Activated T-cell treated with anti-CD3 and anti-CD28 coated beads, Interleukin-2, amount 50 U/mL, for 48 hours (primary cell): Measurements from ENCODE around the gene KRT32.

Experiments
- DNase-seq, 2 experiments: peaks; one replicate each; pipeline ENCODE4 v3.0.0-alpha.2; 2020

The KRT32 gene

DNA sequence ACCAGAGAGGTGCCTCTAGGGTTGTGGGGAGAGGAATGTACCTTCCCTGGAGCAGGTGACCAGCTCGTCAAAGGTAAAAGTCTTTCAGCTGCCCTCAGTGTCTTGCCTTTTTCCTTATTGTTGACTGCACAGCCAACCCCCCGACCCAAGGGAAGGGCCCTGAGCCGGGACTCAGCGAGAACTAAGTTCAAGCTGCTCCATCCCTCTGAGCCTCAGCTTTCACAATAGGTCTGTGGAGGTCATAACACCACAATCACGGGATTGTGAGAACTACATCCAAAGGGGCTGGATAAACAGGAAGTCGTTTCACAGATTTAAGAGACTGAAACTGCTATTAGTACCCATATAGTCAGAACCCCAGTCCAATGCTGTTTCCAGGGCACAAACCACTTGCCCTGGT lies 25.2 kb upstream of the KRT32 start:
- DNase-seq, result no peak

DNA sequence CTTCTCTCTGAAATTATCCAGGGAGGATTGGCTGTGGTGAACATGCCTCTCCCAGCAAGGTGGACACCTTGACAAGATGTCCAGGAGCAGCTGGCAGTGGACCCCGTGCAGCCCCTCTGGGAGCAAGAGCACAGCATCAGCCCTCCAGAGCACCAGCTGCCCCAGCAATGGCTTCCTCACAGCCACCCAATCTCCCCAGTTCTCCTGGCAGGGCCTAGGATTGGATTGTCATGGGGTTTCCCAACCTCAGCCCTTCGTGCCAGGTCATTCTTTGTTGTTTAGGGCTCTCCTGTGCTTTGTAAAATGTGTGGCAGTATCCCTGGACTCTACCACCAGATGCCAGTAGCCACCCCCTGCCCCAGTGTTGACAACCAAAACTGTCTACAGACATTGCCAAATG lies 24.3 kb upstream of the KRT32 start:
- no peak for DNase-seq

DNA sequence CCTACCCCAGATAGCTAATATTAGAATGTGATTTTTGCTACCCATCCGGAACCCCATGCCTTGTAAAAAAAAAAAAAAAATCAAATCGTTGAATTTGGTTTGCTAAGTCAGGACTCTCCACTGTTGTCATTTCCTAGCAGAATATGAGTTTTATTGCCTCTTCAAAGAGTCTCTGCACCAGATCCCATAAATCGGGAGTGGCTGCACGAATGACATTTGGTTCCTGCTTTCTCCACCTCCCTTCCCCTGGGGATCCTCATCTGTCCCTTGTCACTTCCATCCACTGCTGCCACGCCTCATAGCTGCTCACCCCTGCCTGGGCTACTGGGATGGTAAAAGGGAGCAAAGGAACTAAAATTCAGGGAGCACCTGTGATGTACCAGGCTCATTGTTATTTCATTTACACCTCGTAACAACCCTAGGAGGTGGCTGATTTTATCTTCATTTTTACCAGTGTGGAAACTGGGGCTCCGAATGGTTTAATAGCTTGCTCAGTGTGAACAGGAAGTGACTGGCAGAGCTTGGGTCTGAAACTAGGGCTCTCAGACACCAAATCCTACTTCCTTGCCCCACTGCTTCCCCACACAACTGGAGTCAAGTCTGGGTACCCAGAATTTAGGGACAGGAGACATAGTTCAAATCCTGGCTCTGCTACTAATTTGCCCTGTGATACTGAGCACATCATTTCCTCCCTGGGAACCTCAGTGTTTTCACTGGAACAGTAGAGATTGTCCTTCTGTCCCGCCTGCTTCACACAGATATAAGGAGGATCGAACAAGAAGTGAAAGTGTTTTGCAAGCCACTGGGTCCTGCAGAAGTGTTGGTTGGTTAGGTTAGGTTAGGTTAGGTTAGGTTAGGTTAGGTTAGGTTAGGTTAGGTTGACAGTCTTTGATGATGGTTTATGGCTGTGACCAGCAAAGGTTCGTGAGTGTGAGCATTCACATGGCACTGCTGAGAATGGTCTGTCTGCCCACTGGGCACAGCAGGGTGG lies 23.1 kb upstream of the KRT32 start:
- no peak for DNase-seq

DNA sequence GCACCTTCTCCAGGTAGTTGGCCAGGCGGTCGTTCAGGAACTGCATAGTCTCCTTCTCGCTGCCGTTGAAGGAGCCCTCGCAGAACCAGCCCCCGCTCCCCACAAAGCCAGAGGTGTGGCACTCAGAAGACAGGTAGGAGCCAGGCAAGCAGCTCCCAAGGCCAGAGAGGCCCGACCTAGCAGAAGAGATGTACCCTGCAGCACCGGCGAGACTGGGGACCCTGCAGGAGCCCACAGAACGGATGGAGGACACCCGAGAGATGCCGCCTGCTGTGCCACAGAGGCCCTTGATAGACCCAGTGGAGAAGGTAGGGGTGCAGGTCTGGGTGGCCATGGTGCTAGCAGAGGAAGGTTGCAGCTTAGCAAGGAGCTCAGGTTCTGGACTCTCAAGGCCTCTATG lies 22.3 kb upstream of the KRT32 start, which contains the start of gene KRT36:
TSS of gene KRT36 (minus strand) at position 380 of the 400 bp plus-strand sequence. CDS start at position 334, 46 bp downstream.
- no peak for DNase-seq

DNA sequence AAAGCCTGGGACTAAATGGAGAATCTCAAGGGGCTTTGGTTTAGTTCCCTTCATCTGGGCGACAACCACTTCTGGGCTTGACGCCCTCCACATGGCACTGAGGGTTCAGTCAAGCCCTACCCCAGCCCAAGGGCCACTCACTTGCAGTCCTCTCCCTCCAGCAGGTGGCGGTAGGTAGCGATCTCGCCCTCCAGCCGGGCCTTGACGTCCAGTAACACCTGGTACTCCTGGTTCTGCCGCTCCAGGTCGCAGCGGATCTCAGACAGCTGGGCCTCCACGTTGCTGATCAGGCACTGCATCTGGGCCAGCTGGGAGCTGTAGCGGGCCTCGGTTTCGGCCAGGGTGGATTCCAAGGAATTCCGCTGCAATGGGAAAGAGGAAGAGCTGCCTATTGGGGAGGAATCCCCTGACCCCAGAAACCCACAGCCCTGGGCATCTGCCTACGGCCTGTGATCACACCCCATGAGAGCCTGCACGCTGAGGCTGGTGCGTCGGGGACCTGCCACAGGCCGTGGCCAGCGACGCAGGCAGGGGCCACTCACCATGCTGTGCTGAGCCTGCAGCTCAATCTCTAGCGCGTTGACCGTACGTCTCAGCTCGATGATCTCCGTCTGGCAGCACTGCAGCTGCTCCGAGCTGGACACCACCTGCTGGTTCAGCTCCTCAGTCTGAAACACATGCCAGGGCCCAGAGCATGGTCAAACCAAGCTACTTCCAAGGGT lies 19.8 kb upstream of the KRT32 start:
- peak; percentile 70 for DNase-seq

DNA sequence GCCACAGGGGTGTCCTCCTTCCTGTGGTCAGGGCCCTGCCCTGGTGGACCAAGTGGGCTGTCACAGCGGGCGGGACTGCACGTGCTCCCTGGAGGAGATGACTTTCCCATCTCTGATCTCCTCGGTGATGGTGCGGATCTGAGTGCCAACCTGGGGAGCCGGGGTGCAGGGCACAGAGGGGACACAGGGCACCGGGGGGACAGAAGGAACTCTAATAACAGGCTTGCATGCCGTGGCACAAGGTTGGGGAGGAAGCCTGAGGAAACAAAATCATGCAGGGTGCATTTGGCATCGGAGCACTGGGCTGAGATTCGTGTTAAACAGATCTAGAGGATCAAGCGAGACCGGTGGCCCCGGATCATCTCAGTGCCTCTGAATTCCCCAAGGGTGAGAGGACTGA lies 19.1 kb upstream of the KRT32 start:
- DNase-seq, result no peak

DNA sequence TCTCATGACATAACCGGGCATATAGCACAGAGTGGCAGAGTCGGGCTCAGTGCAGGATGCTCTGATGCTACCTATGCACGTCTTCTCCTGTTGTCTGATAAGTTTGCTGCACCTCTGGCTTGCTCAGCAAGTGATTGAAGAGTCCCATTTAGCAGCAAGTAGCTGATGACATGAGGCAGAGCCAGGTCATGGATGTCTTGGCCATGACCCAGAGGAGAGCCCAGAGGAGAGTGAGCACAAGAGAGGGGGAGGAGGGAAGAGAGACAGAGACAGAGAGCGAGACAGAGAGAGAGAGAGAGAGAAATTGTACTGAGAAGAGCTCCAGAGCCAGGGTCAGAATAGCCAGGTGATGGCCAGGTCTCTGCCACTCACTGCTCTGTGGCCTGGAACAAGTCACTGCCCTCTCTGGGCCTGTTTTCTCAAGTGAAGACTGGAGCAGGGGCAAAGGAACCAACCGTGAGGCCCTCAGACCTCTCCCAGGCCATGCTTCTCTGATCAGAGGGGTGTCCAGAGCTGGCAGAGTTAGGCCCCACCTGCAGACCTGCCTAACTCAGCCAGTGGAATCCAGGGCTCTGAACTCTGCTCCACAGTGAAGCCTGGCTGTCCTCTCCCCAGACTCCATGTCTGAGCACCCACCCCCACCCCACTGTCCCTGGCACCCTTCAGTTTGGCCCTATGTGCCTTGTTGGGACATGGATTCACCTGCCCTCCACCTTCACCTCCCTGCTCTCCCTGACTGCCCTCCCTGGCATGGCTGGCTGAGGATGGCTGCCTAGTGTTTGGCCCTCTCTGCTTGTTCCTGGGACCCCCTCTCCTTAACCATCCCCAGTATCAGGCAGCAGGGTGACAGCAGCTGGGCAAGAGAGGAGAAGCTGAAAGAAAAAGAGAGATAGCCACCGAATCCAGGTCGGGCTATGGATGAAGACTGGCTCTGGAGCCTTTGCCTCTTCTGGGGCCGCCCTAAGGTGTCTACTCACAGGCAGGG lies 18.0 kb upstream of the KRT32 start:
- no peak for DNase-seq

DNA sequence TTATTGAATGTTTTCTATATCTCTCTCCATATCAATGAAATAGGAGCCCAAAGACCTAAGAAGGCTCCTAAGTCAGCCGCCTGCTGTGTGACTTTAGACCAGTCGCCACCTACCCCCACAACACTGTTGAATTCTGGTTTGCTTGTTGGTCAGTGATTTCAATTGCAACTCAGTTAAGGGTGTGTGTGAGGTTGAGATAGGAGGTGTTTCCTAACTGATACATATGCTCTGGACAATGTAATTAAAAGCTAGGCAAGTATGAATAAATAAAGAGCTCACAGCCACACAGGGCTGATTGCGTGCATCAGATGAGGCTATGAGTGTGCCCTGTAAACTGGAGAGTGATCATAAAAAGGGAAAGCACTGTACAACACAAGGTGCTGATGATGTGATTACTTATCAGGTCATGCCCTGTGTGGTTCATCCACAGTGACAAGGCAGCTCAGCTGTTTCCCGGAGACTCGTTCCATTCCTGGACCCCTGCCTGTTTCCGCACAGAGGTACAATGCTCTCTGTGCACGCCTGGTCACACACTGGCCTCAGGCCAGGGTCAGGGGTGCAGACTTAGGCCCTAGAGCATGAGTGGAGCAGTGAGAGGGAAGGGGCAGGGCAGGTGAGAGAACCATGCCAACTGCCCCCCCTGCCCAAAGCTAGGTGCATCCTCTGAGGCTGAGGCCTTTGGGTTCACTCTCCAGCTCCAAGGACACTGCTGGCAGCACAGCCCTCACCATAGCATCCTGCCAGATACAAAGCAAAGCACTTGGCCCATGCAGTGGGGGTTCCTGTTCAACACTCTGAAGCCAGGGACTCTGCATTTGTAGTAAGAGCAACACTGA lies 17.0 kb upstream of the KRT32 start:
- DNase-seq, result no peak

DNA sequence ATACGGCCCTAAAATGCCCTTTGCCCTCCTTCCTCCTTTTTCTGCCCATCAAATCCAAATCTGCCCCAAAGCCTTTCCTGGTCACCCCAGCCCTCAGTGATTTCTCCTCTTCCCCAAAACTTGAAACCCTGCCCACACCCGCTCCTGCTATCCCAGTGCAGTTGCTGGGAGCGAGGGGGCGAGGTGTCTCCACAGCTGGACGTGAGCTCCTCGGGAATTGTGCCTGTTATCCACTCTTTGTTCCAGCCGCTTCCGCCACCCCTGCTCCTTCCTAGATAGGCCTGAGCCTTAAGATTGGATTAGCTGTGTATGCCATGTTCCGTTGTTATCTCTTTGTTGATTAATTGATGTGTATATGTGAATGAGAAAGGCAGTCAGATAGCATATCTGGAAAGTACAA lies 16.3 kb upstream of the KRT32 start:
- DNase-seq, result no peak

DNA sequence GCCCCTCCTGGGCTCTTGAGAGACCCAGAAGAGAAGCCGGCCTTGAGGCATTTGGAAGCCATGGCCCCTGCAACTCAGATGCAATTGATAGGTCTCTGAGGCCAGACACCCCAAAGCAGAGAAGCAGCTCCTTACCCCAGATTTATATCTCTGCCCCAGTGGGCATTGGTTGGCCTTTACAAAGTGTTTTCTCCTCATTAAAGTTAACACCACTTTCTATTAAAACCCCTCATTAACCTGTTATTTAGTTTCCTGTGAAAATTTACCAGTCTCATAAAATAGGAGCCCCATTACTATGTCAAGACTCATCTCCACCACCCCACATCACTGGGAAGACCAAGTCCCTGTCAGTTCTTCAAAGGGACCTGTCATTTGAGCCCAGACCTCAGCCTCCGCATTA lies 13.8 kb upstream of the KRT32 start, which contains the start of gene KRT35:
TSS of gene KRT35 (minus strand) at position 116 of the 400 bp plus-strand sequence. CDS start at position 62, 54 bp downstream.
- DNase-seq, result no peak

DNA sequence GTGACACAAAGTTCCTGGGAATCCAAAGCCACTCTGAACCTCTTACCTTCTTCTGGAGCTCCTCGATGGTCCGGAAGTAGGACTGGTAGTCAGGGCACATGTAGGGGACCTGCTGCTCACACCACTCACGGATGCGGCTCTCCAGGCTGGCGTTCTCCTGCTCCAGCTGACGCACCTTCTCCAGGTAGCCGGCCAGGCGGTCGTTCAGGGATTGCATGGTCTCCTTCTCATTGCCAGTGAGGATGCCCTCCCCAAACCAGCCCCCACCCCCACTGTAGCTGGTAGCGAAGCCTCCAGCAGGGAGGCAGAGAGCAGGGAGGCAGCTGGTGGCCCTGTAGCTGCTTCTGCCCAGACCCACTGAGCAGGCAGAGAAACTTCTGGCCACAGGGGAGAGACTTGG lies 13.4 kb upstream of the KRT32 start:
- DNase-seq, result no peak

DNA sequence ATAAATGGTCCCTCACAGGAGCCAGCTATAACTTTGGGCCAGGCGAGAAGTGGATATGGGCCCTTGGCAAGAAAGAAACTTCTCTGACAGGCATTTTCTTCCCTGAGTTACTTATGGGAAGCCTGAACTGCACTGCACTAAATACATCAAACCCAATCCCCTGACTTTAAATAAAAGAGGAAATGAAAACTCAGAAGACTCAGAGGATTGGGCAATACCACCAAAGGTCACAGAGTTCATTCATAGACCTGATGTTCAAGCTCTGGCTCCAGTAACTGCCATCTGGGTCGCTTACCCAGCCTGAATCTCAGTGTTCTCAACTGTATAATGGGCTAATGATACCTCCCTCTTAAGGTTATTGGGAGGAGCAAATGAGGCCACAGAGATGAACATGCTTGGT lies 12.9 kb upstream of the KRT32 start:
- no peak for DNase-seq

DNA sequence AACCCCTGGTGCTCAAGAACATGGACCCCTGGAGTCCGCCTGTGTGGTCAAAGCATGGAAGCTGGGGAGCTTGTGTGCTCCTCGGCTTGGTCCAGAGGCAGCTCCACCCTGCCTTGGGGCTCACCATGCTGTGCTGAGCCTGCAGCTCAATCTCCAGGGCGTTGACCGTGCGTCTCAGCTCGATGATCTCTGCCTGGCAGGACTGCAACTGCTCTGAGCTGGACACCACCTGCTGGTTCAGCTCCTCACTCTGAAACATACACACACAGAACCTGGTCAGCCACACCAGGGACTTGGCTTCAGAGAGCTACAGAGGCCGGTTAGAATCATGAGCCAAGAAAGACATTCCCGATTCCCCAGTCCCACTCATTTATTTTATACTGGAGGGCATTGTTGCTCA lies 11.1 kb upstream of the KRT32 start:
- DNase-seq, result no peak

DNA sequence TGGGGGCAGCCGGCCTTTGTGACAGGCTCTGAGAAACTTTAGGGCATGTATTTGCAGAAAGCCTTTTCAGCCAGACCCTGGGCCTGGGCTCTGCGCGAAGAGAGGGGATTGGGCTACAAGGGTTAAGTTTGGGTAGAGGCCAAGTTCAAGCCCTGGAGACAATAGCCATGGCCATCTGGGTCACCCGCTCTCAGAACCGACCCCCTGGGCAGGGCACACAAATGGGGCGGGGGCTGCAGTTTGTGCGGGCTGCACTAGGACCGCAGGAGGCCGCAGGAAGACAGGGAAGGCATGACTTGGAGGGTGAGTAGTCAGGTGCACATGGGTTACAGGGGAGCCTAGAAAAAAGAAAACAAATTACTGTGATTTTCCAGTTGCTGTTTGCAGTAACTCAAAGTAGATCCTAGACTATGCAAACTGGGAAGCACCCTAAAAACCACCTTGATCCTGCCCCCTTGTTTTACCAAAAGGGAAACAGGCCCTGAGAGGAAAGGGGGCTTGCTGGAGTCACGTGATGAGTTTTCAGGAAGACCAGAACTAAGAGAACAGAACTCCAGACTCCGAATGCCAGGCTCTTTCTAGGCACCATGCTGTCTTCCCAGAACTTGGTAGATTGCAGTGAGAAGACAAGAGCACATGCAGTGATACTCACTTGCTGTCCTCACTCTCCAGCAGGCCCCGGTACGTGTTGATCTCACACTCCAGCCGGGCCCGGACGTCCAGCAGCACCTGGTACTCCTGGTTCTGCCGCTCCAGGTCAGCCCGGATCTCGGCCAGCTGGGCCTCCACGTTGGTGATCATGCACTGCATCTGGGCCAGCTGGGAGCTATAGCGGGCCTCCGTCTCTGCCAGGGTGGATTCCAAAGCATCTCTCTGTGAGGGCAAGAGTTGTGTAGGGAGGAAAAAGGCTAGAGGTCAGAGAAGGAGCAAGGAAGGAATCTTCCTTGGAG lies 10.0 kb upstream of the KRT32 start:
- DNase-seq, result no peak

DNA sequence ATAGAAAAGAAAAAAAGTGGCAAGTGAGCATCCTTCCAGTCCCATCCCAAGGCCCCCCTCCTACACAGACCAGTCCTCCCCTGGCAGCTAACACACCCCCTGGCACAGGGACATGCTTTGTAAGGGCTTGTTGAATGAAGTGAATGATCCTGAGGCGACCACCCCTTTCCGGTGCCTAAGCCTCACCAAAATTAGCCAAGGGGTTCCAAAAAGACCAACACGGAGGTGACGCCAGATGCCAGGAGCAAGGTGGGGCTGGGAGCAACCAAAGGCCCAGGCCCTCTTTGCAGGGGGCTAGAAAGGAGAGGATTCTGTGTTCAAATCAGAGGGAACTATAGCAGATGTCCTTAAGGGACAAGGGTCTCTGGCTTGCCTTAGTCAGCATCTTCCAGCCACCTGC lies 8.2 kb upstream of the KRT32 start:
- DNase-seq, result no peak

DNA sequence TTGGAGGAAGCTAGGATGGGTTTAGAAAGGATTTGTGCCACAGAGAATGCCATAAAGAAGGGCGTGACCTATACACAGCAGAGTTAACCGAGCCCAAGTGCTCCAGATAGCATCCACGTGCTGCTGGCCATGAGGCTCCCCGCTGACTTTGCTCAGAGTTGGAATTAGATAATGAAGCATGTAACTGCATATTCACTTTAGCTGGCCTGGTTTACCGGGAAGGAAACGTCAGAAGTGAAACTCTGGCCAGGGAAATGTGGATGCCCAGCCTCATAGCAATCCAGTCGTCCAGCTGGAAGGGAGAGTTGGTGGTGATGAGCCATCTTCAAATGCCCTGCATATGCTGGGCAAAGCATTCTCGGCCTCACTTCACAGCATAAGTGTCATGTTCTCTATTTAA lies 7.7 kb upstream of the KRT32 start:
- no peak for DNase-seq

DNA sequence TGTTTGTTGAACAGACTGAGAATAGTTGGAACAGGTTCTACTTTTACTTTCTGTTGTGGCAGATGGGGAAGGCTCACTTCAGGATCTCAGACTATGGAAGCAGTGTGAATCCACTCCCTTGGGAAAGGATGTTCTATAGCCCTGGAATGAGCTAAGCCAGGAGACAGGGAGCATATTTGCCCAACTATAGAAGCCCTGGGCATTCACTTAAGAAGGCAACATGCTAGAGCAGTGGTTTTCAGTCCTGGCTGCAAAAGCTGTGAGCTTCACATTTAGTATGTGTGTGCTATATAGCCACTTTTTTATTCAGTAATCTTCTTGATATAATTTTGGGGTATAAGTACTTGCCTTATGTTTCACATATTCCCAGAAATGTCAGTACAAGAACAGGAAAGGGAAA lies 1.2 kb upstream of the KRT32 start:
- no peak for DNase-seq

DNA sequence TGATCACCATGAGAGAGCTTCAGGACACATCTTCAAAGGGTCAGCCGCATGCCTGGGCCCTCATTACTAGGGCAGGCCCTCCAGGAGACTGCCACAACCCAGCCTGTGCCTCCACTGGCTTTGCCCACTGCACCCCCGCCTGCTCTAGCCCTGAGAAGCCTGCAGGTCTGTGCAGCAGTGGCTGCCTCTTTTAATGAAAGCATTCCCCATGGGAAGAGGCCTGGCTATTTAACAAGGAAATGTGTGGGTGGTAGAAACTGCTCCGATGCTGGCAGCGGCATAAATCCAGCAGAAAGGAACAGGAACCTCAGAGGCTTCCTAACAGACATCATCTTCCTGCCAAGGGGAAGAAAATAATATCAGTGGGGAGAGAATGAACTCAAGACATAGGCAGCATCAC lies 375 bp upstream of the KRT32 start:
- DNase-seq, result no peak

DNA sequence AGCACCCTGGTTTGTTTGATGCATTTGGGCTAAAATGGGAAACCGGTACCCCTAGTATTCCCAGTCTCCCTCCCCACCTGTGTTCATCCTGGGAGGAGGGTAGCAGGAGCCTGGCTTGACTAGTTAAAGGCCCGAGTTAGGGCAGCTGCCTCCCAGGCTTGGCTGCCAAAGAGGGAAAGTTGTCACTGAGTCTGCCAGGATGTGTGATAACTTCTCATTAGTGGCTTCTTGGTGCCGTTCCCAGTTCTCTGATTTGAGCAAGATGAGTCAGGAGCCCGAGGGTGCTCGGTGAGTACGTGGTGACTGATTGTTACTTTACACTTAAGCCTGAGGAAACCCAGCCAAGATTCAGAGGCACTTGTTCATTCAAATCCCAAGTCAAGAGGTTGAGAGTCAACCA lies 2.5 kb downstream of the KRT32 start:
- no peak for DNase-seq

DNA sequence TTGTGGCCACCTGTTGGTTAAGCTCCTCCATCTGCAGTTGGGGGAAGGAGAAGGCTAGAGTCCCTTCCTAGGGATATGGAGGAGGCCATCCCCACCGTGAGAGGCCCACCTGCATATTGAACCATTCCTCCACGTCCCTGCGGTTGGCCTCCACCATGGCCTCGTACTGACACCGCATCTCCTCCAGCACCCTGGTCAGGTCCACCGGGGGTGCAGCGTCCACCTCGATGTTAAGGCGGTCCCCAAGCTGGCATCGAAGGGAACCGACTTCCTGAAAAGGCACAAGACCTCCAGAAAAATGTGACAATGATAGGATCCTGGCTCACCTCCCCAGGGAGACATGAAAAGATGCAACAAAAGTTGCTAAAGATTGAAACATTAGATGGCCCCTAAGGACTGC lies 3.0 kb downstream of the KRT32 start:
- no peak for DNase-seq

DNA sequence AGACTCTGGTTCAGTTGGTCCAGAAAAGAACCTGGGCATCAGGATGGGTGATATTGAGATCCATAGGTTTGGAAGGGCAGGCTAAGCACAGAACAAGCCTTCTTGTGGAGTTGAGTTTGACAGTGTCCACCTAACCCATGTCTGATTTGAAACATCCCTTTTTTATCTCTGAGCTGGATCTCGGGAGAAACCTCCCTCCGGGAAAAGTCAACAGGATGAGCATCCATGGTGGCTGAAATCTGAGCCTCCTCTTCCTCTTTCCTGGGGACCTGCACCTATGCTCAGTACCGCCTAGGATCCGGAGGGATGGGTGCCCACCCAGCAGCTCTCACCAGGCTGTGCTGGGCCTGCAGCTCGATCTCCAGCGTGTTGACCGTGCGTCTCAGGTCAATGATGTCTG lies 3.4 kb downstream of the KRT32 start:
- DNase-seq, result no peak
